ENCODE results near the gene OPCML.

The OPCML gene

DNA sequence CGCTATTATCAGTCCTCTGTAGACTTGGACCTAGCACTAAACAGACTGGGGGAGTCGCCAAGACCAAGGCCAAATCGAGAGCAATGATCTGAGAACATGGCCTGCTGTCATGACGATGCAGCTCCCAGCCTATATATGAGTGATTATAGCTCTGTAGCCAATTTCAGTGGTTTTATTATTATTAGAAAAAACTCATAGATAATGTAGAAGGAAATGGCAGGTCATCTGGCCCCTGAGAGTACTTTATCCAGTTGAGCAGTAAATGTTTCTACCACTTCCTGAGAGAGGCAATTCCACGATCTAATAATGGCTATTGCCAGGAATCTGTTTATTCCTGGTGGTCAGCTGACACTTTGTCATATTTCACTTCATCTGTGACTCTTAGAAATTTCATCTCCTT, 666.7 kb downstream of the OPCML start:
- no peak for FAIRE-seq

DNA sequence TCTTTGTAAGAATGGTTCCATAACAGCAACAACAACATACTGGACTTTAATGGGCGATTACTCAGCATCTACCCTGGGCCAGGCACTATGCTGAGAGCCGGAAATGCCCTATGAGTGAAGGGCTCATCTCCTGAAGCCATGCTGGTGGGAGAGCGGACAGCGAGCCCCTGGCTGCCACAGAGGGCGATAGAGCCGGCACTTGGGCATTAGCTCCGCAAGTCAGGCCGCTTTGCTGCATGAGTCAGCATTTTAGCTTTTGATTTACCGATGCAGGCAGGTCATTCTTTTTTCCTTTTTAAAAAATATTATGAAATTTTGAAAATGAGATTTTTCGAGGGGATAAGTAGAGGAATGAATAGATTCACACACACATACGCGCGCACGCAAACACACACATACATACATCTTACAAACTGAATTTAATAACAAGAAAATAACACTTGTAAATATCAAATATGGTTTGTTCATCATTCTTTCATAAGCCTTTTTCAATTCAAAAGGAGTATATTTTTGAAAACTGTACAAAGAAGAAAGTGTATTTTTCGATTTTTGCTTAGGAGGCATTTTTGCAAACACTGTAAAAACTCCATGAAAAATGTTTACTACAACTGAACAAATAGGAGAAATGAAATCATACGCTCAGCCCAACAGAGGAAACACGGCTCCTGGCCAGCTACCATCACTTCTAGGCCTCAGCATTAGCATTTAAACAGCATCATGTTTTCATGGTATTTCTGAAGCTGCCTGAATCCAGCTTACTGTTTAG, 667.3 kb downstream of the OPCML start:
- FAIRE-seq, result no peak

DNA sequence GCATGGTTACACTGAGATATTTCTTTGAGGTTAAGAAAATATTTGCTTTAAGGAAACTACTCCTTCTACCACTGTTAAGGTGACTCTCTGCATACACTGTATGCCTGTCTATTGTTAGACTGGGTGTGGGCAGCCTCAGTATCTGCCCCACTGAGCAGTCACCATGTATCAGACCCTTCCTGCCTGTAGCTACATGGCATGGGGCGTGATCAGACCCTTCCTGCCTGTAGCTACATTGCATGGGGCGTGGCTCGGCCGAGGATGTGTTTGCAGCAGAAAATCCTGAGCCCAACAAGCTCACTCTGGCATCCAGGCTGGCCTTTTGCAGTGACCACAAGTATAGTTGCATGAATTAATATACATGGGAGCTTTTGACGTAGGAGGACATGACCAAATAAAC, 669.4 kb downstream of the OPCML start:
- no peak for FAIRE-seq

DNA sequence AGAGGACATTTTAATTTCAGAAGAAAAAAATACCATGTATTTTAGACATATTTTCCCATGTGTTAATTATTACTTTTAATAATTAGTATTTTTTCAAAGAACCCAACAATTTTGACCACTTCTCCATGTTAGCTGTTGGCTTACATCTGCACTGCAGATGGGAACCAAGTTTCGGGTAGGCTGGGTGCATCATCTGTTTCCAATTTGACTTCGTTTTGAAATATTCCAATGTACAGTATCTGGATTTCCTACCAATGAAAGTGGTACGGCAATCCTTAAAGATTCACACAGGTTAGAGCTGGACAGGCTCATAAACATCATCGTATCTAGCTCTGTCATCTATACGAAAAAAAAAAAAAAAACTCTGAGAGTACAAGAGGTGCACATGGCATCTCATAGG, 670.2 kb downstream of the OPCML start:
- no peak for FAIRE-seq

DNA sequence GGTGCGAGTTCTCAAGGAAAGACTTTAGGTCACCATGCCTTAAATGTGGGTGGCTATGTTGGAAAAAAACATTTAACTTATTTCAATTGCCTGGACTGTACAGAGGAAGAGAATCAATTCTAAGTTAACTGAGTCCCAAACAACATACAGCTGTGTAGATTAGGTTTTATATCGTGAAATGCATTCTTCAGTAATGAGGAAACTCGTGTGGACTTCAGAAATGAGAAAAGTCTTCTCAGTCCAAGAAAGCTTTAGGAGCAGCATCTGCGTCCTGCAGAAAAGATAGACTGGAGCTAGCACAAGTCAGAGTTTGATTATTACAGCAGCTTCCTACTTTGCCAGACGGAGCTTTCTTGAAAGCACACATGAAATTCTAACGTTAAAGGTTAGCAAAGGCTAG, 673.0 kb downstream of the OPCML start:
- FAIRE-seq, result no peak

DNA sequence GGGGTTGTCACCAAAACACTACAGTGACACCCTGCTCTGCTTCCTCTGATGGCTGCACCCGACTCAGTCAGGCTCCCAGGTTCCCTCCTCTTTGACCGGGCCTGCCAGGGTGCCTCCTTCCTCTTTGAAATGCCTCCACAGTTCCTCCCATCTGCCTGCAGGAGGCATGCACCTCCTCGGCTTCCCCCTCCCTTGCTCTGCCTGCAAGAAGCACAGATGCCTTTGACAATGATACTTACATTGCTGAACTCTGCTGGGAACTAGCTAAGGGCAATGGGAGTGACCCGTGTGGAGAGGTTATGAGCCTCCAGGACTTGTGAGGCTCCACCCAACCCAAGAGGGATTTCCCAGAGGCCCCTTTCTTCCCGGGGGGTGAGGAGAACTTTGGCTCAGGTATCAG, 674.1 kb downstream of the OPCML start:
- FAIRE-seq, result no peak

DNA sequence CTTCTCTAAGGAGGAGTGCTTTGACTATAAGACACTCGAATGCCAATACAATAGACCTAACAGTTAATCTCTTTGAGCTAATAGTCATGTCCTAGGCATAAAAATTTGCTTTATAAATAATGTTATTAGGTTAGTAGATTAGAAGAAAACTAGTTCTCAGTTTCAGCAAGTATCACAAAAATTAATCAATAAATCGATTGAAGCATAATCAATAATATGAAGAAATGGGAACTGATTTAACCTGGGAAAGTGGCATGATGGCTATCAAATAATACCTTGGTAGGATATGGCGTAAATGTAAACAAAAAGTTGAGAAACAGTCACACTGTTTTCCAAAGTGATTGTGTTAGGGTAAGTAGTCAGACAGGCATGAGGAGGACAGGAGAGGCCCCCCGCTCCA, 676.3 kb downstream of the OPCML start:
- no peak for FAIRE-seq

DNA sequence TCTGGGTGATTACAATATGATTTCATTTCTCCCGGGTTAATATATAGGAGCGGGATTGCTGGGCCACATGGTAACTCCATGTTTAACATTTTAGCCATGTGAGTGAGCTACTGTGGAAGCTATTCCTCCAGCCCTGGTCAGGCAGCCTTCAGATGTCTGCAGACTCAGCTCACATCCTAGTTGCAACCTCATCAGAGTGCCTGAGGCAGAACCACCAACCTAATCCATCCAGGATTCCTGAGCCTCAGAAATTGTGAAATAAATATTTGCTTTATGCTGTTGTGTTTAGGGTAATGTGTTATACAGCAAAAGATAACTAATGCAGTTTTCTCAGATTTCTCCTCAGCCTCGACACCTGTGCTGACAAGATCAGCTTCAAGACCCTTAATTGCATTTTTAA, 676.8 kb downstream of the OPCML start:
- no peak for FAIRE-seq

DNA sequence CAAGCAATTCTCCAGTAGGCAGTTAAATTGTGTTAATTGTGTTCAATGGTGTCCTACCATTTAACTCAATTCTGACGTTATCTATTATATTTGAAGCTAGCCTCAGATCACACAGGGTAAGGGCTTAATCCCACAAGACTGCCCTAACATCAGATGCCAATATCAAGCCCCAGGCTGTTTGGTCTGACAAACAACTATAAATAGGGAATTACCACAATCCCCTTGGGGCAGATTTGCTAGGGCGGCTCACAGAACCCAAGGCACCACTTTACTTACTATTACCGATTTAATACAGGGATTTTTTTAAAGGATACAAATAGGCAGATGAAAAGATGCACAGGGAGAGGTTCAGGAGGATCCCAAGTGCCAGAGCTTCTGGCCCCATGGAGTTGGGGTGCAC, 678.4 kb downstream of the OPCML start:
- no peak for FAIRE-seq

DNA sequence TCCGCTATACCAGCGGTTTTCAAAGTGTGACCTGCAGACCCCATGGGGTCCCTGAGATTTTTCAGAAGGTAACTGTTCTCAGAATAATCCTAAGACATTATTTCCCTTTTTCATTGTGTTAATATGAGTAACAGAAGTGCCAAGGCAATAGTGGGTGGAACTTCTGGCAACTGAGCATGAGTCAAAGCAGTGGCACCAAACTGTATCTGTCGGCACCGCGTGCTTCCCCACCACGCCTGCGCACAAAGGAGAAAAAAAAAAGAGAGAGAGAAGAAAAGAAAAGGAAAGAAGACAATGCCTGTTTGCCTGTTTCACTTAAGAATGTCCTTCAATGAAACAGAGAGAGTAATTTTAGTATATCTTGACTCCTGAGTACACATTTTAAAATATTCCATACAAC, 679.9 kb downstream of the OPCML start:
- FAIRE-seq, result no peak

DNA sequence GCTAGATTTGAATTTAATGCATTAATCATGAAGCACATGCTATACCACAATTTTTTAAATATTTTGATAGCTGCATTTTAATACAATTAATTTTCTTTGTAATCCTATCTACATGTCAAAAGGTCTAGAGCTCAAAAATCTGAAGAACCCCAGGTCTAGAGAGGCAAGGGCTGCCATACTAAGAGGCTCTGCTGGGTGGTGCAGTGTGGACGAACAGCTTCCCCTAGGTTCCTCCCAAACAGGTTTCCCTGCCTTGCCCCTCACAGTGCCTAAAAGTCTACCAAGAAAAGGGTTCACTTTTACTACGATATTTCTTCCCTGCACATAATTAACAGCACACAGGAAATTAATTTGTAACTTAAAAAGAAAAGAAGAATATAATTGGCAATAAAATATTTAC, 681.1 kb downstream of the OPCML start:
- no peak for FAIRE-seq

DNA sequence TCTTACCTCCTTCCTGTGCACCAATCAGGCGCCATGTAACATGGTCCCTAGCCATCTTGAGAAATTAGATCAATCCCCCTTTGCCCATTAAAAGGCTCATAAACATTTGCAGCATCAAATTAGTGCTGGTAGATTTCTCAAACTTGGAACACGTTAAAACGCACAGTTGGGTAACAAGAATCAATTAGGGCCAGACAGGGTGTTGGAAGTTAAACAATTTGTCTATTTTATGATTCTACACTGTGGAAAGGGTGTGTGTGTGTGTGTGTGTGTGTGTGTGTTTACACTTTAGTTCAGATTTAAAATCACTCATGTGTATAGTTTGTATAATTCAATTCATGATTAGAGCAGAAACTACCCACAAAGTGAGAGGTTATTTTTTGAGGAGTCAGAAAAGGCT, 682.0 kb downstream of the OPCML start:
- no peak for FAIRE-seq

DNA sequence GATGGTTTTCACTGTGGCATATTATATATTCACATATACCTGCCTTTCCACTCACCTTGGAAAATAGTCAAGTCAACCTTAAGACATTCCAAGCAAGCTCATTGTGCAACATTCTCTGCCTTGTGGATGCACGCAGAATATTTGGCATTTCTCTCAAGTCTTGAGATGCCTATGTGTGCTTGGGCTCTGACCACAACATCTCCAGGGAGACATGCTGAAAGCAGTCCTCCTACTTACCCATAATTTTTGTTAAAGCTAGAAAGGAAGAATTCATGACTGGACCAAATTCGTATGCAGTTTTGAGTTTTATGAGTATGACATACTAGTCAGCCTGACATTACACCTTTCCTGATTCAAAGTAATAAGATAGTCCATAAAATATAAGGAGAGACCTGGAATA, 684.0 kb downstream of the OPCML start:
- FAIRE-seq, result no peak

DNA sequence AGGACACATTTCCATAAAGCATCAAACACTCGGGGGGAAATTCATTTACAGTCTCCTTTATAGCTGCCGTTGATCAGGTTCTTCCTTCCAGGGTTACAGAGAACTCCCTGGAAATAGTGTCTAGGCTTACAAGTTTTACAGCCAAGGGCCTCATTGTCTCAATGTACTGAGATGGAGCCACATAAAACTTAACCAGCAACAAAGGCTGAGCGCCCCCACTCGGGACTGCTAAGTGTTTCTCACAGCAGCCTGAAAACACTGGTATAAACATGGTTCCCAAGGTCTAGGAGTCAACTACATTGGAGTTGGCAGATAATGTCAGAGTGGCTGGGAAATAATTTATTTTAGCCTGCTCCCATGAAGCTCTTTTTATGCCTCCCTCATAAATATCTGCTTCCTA, 686.2 kb downstream of the OPCML start:
- no peak for FAIRE-seq

DNA sequence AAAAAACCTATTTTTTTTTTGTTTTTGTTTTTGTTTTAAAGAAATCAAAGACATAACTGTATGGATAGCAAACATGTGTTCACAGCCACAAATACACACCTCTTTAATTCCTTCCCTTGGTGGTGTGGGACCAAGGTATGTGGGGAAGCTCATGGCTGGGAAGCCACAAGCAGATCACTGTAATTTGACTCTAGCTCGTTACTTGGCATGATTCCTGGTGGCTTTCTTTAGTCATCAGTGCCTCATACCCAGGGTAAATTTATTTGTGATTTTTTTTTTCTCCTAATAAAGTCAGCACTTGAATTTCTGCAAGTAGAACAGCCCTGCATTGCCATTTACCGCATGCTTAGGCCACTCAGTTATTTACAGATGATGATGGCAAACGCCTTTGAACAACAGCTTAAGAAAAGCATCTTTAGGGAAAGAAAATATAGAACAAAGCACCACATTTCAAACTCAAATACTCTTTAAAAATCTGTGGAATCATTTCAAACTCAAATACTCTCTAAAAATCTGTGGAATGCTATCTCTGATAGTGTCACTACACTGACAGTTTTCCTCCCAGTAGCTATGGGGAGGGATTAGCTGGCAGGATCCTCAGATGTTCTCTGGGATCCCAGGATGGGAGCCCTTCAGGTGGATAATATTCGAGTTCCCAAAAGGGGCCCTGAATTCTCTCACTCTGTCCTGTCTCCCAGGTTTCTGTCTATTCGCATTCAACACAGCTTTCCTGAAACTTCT, 687.2 kb downstream of the OPCML start:
- no peak for FAIRE-seq

DNA sequence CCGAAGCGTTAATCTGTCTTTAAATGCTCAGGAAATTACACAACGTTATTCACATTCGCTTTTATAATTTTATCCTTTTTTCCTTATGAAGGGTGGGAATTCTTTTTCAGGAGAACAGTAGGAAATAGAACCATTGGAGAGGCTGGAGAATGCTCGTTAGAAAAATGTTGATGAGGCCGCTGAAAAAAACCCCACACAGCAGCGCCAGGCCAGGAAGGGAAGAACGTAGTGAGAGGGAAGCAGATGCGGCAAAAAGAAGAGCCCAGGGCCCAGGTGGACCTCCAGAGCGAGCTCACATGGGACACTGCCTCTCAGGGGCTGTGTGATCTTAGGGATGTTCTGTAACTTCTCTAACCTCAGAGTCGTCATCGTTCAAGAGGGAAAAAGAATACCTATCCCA, 691.6 kb downstream of the OPCML start:
- no peak for FAIRE-seq

DNA sequence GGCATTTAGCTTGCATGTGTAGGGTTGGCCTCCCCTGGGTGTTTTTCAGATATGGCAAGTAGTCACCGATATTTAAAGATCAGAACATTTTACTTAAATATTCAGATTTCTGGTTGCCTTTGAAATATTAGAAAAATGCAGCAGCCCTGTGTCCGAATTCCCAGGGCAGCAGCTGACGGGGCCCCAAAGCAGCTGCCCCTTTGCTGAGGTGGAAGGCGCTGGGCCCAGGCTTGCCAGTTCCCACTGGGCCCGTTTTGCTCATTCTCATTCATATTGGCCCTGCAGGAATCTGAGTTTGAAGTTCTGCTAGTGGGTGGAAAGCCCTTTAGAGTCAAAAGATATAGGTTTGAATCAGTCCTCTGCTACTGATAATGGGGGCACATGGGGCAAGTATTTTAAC, 692.1 kb downstream of the OPCML start:
- no peak for FAIRE-seq

DNA sequence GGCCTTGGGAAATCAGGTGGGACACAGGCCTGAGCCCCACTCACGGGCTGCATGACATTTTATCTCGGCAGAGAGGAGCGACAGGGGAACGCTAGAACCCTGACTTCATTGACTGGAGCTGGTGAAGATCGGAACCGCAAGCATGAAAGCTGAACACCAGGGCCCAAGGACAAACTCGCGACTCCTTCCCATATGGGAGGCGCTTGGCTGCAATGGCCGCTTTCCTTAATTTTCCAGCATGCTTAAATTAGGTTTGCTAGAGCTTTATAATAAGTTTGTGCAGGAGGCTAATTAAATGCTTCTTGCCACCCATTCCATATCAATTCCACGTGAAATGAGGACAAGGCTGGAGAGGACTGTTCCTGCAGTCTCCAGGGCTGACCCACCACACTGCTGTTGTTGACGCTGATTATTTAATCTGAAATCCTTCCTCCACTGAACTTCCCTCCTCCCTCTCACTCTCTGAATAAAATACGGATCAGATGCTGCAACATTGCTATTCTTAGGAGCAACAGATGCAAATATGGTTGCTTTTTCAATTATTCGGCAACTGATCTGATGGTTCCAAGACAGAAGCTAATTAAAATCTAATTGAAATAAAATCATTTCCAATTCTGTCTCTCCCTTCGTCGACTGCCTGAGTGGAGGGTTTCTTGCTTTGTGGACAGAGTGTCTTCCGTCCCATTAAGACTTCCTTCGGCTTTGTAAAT, 692.9 kb downstream of the OPCML start:
- no peak for FAIRE-seq

DNA sequence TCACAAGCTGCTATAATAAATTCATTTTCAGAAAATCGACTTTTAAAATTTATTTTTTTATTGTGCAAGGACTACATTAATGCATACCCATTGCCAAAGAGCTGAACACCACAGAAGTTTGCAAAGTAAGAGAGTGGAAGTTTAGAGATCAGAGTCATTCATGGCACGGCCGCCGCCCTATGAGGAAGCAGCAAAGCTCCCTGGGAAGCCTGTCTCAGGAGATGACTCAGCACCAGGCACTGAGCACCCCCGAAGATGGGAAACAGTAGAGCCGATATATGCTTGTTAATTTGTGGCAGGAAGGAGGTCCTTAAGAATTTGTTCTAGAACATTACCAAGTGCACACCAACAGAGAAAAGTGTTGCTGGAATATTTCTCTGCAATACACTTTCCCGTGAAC, 693.7 kb downstream of the OPCML start:
- no peak for FAIRE-seq

DNA sequence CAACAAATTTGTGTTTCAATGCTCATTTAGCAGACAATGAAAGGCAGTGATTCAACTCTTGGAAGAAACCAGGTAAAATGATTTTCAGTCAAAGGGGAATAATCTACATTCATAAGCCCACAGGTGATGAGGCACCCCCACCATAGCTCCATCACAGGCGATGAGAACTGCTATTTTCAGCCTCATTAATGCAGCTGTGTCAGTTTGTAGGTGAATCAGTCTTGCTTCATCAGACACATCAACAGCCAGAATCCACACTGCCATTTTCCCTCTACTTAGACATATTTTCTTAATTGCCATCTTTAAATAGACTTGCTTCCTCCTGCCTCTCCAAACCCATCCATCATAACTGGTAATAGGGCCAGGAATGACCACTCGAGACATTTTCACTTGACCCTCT, 701.0 kb downstream of the OPCML start:
- no peak for FAIRE-seq

DNA sequence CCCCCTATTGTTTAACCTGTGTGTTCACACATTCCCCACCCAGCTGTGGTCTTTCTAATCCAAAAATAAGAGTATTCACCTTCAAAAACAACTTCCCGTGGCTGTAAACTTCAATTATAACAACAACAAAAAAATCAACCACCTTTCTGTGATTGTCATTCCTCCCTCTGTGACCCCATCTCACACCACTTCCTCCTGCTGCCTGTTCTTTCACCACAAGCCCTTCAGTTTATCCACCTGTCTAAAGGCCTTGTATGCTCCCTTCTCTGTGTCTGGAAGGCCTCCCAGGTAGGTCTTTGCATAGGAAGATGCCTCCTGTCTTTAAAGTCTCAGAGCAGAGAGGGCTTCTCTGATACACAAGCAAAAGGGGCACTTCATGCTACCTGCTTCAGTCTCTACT, 707.7 kb downstream of the OPCML start:
- FAIRE-seq, result no peak

DNA sequence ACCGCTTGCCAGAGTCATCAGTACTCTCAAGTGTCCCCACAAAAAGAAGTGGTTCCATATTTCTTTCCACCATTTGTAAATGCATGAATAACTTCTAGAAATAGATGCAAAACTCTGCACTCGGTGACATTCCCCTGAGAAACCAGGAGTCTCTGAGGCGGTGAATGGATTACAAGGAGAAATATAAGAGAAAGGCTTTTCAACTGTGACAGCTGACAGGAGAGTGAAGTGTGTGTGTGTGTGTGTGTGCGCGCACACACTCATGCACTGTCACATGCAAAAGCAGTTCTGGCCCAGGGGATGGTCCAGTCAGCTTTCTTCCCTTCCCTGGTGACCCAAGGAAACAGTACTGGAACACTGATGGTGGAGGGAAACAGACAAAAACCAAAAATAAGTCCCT, 710.0 kb downstream of the OPCML start:
- no peak for FAIRE-seq

DNA sequence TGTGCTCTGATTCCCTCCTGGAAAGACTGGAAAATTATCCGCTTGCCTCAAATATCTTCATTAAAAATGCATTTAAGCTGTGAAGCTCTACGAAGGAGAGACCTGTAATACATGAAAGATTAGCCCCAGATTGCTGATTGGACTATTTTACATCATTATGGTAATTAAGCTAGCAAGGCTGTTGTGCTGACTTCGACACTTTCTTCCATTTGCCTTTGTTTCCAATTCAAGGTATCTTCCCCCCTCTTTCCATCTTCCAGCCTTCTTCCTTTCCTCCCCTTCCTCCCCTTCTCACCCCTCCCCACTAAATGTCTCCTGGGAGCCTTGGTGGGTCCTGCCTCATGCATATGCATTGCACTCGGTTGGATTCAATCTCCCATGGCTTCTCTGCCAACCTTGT, 710.8 kb downstream of the OPCML start:
- no peak for FAIRE-seq

DNA sequence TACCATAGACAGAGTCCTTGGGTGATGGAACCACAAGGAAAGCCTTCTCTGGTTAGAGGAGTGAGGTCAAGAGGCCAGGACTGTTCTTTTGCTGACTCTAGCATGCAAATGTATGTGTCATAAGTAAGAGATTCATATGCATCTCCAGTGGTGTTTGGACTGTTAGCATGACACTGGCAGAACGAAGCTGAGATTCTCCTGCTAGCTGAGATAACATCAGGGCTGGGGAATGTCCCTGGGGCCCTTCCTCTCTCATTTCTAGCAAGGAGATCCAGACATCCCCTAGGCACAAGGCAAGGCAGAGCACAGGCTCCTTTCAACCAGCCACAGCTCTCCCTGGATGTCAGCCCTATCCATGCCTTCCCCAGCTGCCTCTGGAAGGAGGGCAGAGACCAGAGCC, 711.3 kb downstream of the OPCML start:
- FAIRE-seq, result no peak
